ENCODE results near the gene APC.
"Not testable (repeated sequence)": the region's sequence is repeated elsewhere in the genome, so short reads cannot be mapped to it uniquely, and the experiment has no call there.

Gene APC

DNA sequence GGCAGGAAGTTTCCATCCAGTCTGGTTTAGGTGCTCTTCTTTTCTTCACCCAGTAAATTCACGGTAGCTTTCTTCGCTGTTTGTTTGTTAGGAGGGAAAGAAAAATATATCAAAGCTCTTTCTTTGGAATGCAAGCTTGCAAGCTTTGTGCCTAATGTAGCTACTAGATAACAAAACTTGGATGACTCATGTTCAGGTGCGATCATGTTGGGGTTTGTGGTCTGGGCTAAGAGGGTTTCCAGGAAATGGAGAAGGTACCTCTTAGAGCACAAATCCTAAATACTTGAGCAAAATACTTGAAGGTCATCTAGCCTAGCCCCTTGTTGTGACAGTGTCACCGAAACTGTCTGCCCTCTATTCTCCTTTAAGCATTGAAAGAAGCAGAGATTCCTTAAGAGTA is 141.1 kb downstream of the APC start:
- in situ Hi-C loops (cut with MboI; ENCODE audit: low pct_unique_long_range_greater_than_20kb, low sequenced_read_pairs), result no loop called here
- no peak for DNase-seq

GRCh38 chr5:112880219-112880964 is 142.7 kb downstream of the APC start:
- in situ Hi-C loops (cut with MboI; ENCODE audit: low pct_unique_long_range_greater_than_20kb, low sequenced_read_pairs), result no loop called here
- DNase-seq, result no peak

DNA sequence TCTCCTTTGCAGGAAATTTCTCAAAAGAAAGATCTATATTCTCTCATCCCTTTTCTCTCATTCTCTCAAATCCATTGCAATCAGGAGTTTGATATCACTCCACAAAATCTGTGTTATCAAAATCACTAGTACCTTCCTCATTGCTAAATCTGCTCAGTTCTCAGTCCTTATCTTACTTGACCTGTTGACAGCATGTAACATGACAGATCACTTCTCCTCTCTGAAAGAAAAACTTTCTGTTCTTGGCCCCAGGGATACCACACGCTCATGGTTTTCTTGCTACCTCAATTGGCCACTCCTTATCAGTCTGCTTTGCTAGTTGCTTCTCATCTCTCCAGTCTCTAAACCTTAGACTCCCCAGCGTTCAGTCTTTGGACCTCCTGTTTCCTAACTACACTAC is 145.5 kb downstream of the APC start:
- DNase-seq, result no peak
- in situ Hi-C loops (cut with MboI; ENCODE audit: low pct_unique_long_range_greater_than_20kb, low sequenced_read_pairs), result no loop called here

GRCh38 chr5:112885001-112885400 is 147.3 kb downstream of the APC start:
- in situ Hi-C loops (cut with MboI; ENCODE audit: low pct_unique_long_range_greater_than_20kb, low sequenced_read_pairs), result no loop called here
- DNase-seq, result no peak

GRCh38 chr5:112886975-112887374 is 149.3 kb downstream of the APC start:
- in situ Hi-C loops (cut with MboI; ENCODE audit: low pct_unique_long_range_greater_than_20kb, low sequenced_read_pairs), result no loop called here
- DNase-seq, result no peak

- DNase-seq; in situ Hi-C loops (cut with MboI; ENCODE audit: low pct_unique_long_range_greater_than_20kb, low sequenced_read_pairs): not testable (repeated sequence)
These were observed 154.4 kb downstream of the APC start for GRCh38 chr5:112892066-112892465.

- in situ Hi-C loops (cut with MboI; ENCODE audit: low pct_unique_long_range_greater_than_20kb, low sequenced_read_pairs), result no loop called here
- DNase-seq, result no peak
These were observed 155.1 kb downstream of the APC start for GRCh38 chr5:112892776-112893175.

GRCh38 chr5:112895682-112896081 is 158.0 kb downstream of the APC start:
- DNase-seq, result no peak
- in situ Hi-C loops (cut with MboI; ENCODE audit: low pct_unique_long_range_greater_than_20kb, low sequenced_read_pairs), result no loop called here

Measured in KBM-7 (cell line).